GM12878 (cell line): Measurements from ENCODE around the gene DLG1. TPM values are rescaled to one million over a fixed set of nuclear protein-coding genes. Genes with fewer than 3 reads are reported as not detected.

Experiments used
- ATAC-seq: fragments of 200-7000 bp; cut with Tn5 transposase; 3 replicates; pipeline ENCODE4 v1.9.1; 2020; ENCODE audit warnings: mild to moderate bottlenecking, moderate library complexity
- BruUV-seq: library from RNA; stranded (reverse); fragments of 400-500 nt; replicated peaks from 2 replicates; lab custom pipeline; 2021; lab: Mats Ljungman, UMichigan
- CTCF ChIA-PET: fragments of 300-600 bp; sonication (Branson Sonifier 250); formaldehyde crosslinking; extraction: SDS; loops from one replicate; lab custom pipeline; 2021; ENCODE audit warnings: inconsistent platforms; lab: Yijun Ruan, JAX
- POLR2A ChIA-PET: fragments of 350-600 bp; formaldehyde crosslinking; extraction: SDS; loops from one replicate; lab custom pipeline; 2021; ENCODE audit warnings: inconsistent platforms; lab: Charles Lee
- RAD21 ChIA-PET: fragments of 300-600 bp; sonication (Branson Sonifier 250); formaldehyde crosslinking; loops from one replicate; lab custom pipeline; 2023; ENCODE audit warnings: antibody characterized with exemption; ENCODE audit not compliant: unreplicated experiment; lab: Charles Lee
- SMC1A ChIA-PET: fragments of 300-600 bp; sonication (Branson Sonifier 250); formaldehyde crosslinking; loops from one replicate; lab custom pipeline; 2023; ENCODE audit not compliant: unreplicated experiment, uncharacterized antibody; lab: Charles Lee
- DNase-seq: peaks from one replicate; pipeline ENCODE4 v3.0.0-alpha.2; 2011; ENCODE audit warnings: low read depth, low spot score
- FAIRE-seq: peaks from 3 replicates; lab custom pipeline; 2011; peaks lifted over from hg19 to GRCh38; lab: Jason Lieb, UNC
- H2AFZ ChIP-seq: 2 replicates; pipeline ENCODE4 v1.6.0; 2011; ENCODE audit warnings: low read depth, low read length, control low read depth; ENCODE audit not compliant: control insufficient read depth
- H3K27ac ChIP-seq: 2 replicates; pipeline ENCODE4 v1.5.1; 2011; ENCODE audit warnings: control low read depth; ENCODE audit not compliant: control insufficient read depth, insufficient read depth
- H3K27me3 ChIP-seq, 2 experiments: replicated peaks in 1 of 2; 2 replicates each; pipeline versions ENCODE4 v1.6.0 to v1.6.1; 2011; ENCODE audit warnings: low read length in 1 of 2; ENCODE audit not compliant: control insufficient read depth in 2 of 2, insufficient read depth in 2 of 2
- H3K36me3 ChIP-seq, 2 experiments: 2 replicates each; pipeline ENCODE4 v1.5.1; 2011; ENCODE audit warnings: low read length in 1 of 2; ENCODE audit not compliant: control insufficient read depth in 2 of 2, insufficient read depth in 2 of 2
- H3K4me1 ChIP-seq: 2 replicates; pipeline ENCODE4 v1.6.1; 2011; ENCODE audit warnings: mild to moderate bottlenecking, low read length, moderate library complexity, mixed read lengths; ENCODE audit not compliant: control insufficient read depth, insufficient read depth
- H3K4me2 ChIP-seq: 2 replicates; pipeline ENCODE4 v1.6.0; 2011; ENCODE audit warnings: control low read depth; ENCODE audit not compliant: control insufficient read depth, insufficient read depth
- H3K4me3 ChIP-seq: fragments of 200-600 bp; sonication (generic); 2 replicates; pipeline ENCODE4 v1.5.1; 2016
- H3K79me2 ChIP-seq: 2 replicates; pipeline ENCODE4 v1.6.0; 2011; ENCODE audit warnings: low read length; ENCODE audit not compliant: control insufficient read depth, insufficient read depth
- H3K9ac ChIP-seq: 2 replicates; pipeline ENCODE4 v1.8.0; 2011; ENCODE audit warnings: low read length, control low read depth, mixed read lengths; ENCODE audit not compliant: control insufficient read depth, insufficient read depth
- H3K9me3 ChIP-seq: replicated peaks from 3 replicates; pipeline ENCODE4 v1.5.1; 2011; ENCODE audit warnings: mild to moderate bottlenecking, low read length; ENCODE audit not compliant: control insufficient read depth, insufficient read depth
- H4K20me1 ChIP-seq: 2 replicates; pipeline ENCODE4 v1.6.0; 2011; ENCODE audit not compliant: control insufficient read depth, insufficient read depth
- ETV6 ChIP-seq, 2 experiments: fragments of 450-650 bp in 1 of 2; IDR thresholded peaks in 1 of 2; conservative IDR thresholded peaks in 1 of 2; 2 replicates each; pipeline ENCODE4 v1.6.1; 2014; ENCODE audit warnings: antibody characterized with exemption in 1 of 2, borderline replicate concordance in 1 of 2, low read depth in 1 of 2, mild to moderate bottlenecking in 1 of 2, moderate library complexity in 1 of 2
- JUND ChIP-seq: IDR thresholded peaks from 2 replicates; pipeline ENCODE4 v1.6.1; 2012; ENCODE audit warnings: low read depth, mild to moderate bottlenecking, low read length, improper control_type of control experiment, moderate library complexity
- PBX3 ChIP-seq: IDR thresholded peaks from 2 replicates; pipeline ENCODE4 v1.6.1; 2011; ENCODE audit warnings: mild to moderate bottlenecking, low read depth, low read length, moderate library complexity; ENCODE audit not compliant: insufficient replicate concordance
- SMC3 ChIP-seq: IDR thresholded peaks from 2 replicates; pipeline ENCODE4 v1.6.1; 2011; ENCODE audit warnings: low read length, improper control_type of control experiment, borderline replicate concordance
- USF2 ChIP-seq: IDR thresholded peaks from 2 replicates; pipeline ENCODE4 v1.6.1; 2011; ENCODE audit warnings: low read depth, low read length, improper control_type of control experiment, borderline replicate concordance
- WRNIP1 ChIP-seq: IDR thresholded peaks from 2 replicates; pipeline ENCODE4 v1.6.1; 2011; ENCODE audit warnings: low read depth, low read length, improper control_type of control experiment, borderline replicate concordance
- ZNF217 ChIP-seq: fragments of 450-650 bp; IDR thresholded peaks from 2 replicates; pipeline ENCODE4 v1.6.1; 2017; ENCODE audit warnings: antibody characterized with exemption, mild to moderate bottlenecking
- WGBS: methylation state at CpG from one replicate; pipeline ENCODE4 v1.1.6; 2016; ENCODE audit warnings: low lambda C conversion rate; ENCODE audit not compliant: insufficient replicate concordance, insufficient coverage; ENCODE audit errors: missing lambda C conversion rate; 5-methylcytosine and 5-hydroxymethylcytosine counted together
- in situ Hi-C: fragments of 300-500 bp; cut with MboI; formaldehyde crosslinking; loops from 9 replicates; pipeline ENCODE4 v1.14.3; 2018; ENCODE audit warnings: mixed read lengths
- intact Hi-C: fragments of 100-400 bp; cut with micrococcal nuclease; formaldehyde crosslinking; loops from one replicate; pipeline ENCODE4 v1.14.2; 2022; ENCODE audit not compliant: unreplicated experiment
- polyA plus RNA-seq, 11 experiments: library from polyadenylated mRNA; depleted of rRNA in 4 of 11; unstranded in 6 of 11; stranded (reverse) in 5 of 11; fragments of >200 nt; fragmentation: Nextera tagmentation in 4 of 11; fragmentation: Illumina TruSeq in 1 of 11; extraction: Ambion mirVana in 4 of 11; extraction: Trizol in 1 of 11; gene quantifications; 1 replicate in 1 of 11; 2 replicates in 10 of 11; pipeline versions ENCODE4 v1.2.1 to v1.2.3, GENCODE V29; 2011 to 2016; ENCODE audit warnings: inconsistent platforms in 2 of 11, missing spikeins in 2 of 11, low read depth in 1 of 11
- total RNA-seq, 4 experiments: library from RNA; depleted of rRNA in 3 of 4; stranded (reverse); fragments of >200 nt in 3 of 4; fragmentation: Illumina TruSeq in 1 of 4; extraction: Trizol in 1 of 4; gene quantifications; 2 replicates each; pipeline versions ENCODE4 v1.2.1 to v1.2.3, GENCODE V29; 2013 to 2021

The DLG1 gene
- total and polyA plus RNA-seq, 10 of the 15 experiments (the other 5 are each of a cell fraction or from before 2014, with no cell fraction given) = 9.2 to 63.1 (median 40.1) TPM

DNA sequence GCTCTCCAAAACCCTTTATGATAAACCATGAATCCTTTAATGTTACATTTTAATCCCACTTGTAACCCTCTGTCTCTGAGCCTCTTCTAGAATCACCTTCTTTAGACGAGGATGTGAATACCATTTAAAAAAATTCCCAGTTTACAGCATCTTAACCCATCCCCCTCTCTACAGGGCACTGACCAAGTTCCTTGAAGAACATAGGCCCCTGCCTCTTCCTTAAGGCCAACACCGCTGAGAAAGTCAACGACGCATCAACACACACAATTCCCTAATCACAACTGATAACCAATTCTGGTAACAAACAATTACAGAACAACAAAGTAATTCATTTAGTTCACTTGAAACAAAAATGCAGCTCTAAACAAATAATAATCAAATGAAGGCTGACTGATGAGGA, 130.3 kb downstream of the DLG1 start:
- H3K27ac ChIP-seq = no peak overlapping the region
- WGBS = 99% methylated on average over 4 of the region's 4 CpGs
- SMC1A ChIA-PET = interaction anchor here (1.0 to 1.1 kb wide), 2 partner anchors 20 to 87 kb away, joined by 3 to 4 read pairs; no protein-coding TSS in a partner anchor
- H3K36me3 ChIP-seq = peaks cover 0 to 3% of the 10 kb centered on the region in 2 experiments; a peak in 1 of 4 replicates
- in situ Hi-C loops (no loop called here), intact Hi-C loops (no loop called here)
- no peak overlapping the region for H3K4me3 ChIP-seq
- no peaks in the 10 kb centered on the region for H3K27me3 ChIP-seq
- CTCF ChIA-PET = interaction anchor here (0.5 kb wide), 1 partner anchor 53 kb away, joined by 6 read pairs; no protein-coding TSS in a partner anchor
- BruUV-seq = no TSS peak
- no peaks in the 10 kb centered on the region for H3K9me3 ChIP-seq
- DNase-seq = no peak
- no peaks in the 10 kb centered on the region for H3K79me2 ChIP-seq
- H3K9ac ChIP-seq = no peak overlapping the region
- no peaks in the 10 kb centered on the region for H3K4me1 ChIP-seq
- no peaks in the 10 kb centered on the region for H4K20me1 ChIP-seq
- POLR2A ChIA-PET = no interaction called here
- ATAC-seq = no peak
- TF ChIP-seq PBX3 (no peak), SMC3 (no peak), ZNF217 (no peak), JUND (no peak), ETV6 (conservative IDR thresholded peaks at IDR 0.05 in 1 of 2, IDR thresholded peaks at IDR 0.05 in 1 of 2; ENCODE audit: borderline replicate concordance in 1 of 2, low read depth in 1 of 2) (no peak), WRNIP1 (no peak), USF2 (no peak)
- FAIRE-seq = no peak
- H2AFZ ChIP-seq = no peak overlapping the region
- RAD21 ChIA-PET = no interaction called here
- no peak overlapping the region for H3K4me2 ChIP-seq
